NCI-H69 (cell line): Measurements from ENCODE around the gene RGS12.

Experiments used
- DNase-seq: peaks from one replicate; lab custom pipeline; 2025; lab: John Stamatoyannopoulos, UW

RGS12 gene

GRCh38 chr4:3254302-3255131 is 38.3 kb upstream of the RGS12 start:
- no peak for DNase-seq

GRCh38 chr4:3255611-3256186 is 37.1 kb upstream of the RGS12 start:
- no peak for DNase-seq

- DNase-seq: no peak
Measured at GRCh38 chr4:3256230-3257102, 36.4 kb upstream of the RGS12 start.

- peak; percentile 75 for DNase-seq
Measured at GRCh38 chr4:3257103-3257555, 35.7 kb upstream of the RGS12 start.

- DNase-seq: peak; percentile 13
Measured at GRCh38 chr4:3257556-3258482, 35.0 kb upstream of the RGS12 start.

- no peak for DNase-seq
Measured at GRCh38 chr4:3261411-3262207, 31.2 kb upstream of the RGS12 start.

- DNase-seq: no peak
Measured at GRCh38 chr4:3262208-3263052, 30.4 kb upstream of the RGS12 start.

GRCh38 chr4:3263053-3263875 is 29.6 kb upstream of the RGS12 start:
- no peak for DNase-seq

- DNase-seq: no peak
Measured at GRCh38 chr4:3263876-3264193, 29.0 kb upstream of the RGS12 start.

GRCh38 chr4:3266076-3266475 is 26.7 kb upstream of the RGS12 start:
- no peak for DNase-seq

GRCh38 chr4:3267576-3268394 is 25.0 kb upstream of the RGS12 start:
- DNase-seq: peak; percentile 57

GRCh38 chr4:3268395-3269104 is 24.3 kb upstream of the RGS12 start:
- no peak for DNase-seq

GRCh38 chr4:3269105-3269927 is 23.5 kb upstream of the RGS12 start:
- no peak for DNase-seq

GRCh38 chr4:3269991-3270611 is 22.7 kb upstream of the RGS12 start:
- DNase-seq: peak; percentile 29

GRCh38 chr4:3271131-3271530 is 21.7 kb upstream of the RGS12 start:
- no peak for DNase-seq

GRCh38 chr4:3276986-3277385 is 15.8 kb upstream of the RGS12 start:
- DNase-seq: peak; percentile 8
